ENCODE results near the gene VSIG10.

DNA sequence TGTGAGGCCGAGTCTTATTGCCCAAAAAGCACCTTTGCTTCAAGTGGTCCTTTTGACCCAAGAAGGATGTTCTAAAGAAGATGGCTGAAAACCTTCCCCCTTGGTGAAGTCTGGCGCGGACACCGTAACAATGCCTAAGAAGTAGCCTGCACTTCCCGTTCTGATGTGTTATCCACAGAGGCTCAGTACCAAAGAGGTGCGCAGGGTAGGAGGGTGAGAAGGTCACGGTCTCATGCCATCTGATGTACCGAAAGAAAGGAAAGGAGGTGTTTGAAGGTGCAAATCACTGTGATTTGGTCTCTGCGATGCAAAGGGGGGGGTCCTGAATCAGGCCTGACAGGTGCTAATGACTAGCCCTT, 42.0 kb upstream of the VSIG10 start:
- TF ChIP-seq EP300 (IDR thresholded peaks at IDR 0.05; ENCODE audit: borderline replicate concordance) (no peak), CEBPB (IDR thresholded peaks at IDR 0.05) (no peak), RAD21 (IDR thresholded peaks at IDR 0.05; ENCODE audit: low read depth) (no peak), YY1 (IDR thresholded peaks at IDR 0.05; ENCODE audit: low read depth) (no peak)
- TF ChIP-seq, protein P1, sequence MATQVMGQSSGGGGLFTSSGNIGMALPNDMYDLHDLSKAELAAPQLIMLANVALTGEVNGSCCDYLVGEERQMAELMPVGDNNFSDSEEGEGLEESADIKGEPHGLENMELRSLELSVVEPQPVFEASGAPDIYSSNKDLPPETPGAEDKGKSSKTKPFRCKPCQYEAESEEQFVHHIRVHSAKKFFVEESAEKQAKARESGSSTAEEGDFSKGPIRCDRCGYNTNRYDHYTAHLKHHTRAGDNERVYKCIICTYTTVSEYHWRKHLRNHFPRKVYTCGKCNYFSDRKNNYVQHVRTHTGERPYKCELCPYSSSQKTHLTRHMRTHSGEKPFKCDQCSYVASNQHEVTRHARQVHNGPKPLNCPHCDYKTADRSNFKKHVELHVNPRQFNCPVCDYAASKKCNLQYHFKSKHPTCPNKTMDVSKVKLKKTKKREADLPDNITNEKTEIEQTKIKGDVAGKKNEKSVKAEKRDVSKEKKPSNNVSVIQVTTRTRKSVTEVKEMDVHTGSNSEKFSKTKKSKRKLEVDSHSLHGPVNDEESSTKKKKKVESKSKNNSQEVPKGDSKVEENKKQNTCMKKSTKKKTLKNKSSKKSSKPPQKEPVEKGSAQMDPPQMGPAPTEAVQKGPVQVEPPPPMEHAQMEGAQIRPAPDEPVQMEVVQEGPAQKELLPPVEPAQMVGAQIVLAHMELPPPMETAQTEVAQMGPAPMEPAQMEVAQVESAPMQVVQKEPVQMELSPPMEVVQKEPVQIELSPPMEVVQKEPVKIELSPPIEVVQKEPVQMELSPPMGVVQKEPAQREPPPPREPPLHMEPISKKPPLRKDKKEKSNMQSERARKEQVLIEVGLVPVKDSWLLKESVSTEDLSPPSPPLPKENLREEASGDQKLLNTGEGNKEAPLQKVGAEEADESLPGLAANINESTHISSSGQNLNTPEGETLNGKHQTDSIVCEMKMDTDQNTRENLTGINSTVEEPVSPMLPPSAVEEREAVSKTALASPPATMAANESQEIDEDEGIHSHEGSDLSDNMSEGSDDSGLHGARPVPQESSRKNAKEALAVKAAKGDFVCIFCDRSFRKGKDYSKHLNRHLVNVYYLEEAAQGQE (IDR thresholded peaks at IDR 0.05; ENCODE audit: low read depth) = no peak
- TF ChIP-seq, protein P2, sequence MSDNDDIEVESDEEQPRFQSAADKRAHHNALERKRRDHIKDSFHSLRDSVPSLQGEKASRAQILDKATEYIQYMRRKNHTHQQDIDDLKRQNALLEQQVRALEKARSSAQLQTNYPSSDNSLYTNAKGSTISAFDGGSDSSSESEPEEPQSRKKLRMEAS (IDR thresholded peaks at IDR 0.05) = no peak

Data from Ishikawa (cell line).